GM12878 (cell line): ENCODE measurements around the gene GGT1. TPM values are rescaled to one million over a fixed set of nuclear protein-coding genes. Genes with fewer than 3 reads are reported as not detected.

ENCODE experiments used
- ATAC-seq: fragments of 200-7000 bp; cut with Tn5 transposase; 3 replicates; pipeline ENCODE4 v1.9.1; 2020; ENCODE audit warnings: mild to moderate bottlenecking, moderate library complexity
- BruUV-seq: library from RNA; stranded (reverse); fragments of 400-500 nt; replicated peaks from 2 replicates; lab custom pipeline; 2021; lab: Mats Ljungman, UMichigan
- CTCF ChIA-PET: fragments of 300-600 bp; sonication (Branson Sonifier 250); formaldehyde crosslinking; extraction: SDS; loops from one replicate; lab custom pipeline; 2021; ENCODE audit warnings: inconsistent platforms; lab: Yijun Ruan, JAX
- POLR2A ChIA-PET: fragments of 350-600 bp; formaldehyde crosslinking; extraction: SDS; loops from one replicate; lab custom pipeline; 2021; ENCODE audit warnings: inconsistent platforms; lab: Charles Lee
- RAD21 ChIA-PET: fragments of 300-600 bp; sonication (Branson Sonifier 250); formaldehyde crosslinking; loops from one replicate; lab custom pipeline; 2023; ENCODE audit warnings: antibody characterized with exemption; ENCODE audit not compliant: unreplicated experiment; lab: Charles Lee
- SMC1A ChIA-PET: fragments of 300-600 bp; sonication (Branson Sonifier 250); formaldehyde crosslinking; loops from one replicate; lab custom pipeline; 2023; ENCODE audit not compliant: unreplicated experiment, uncharacterized antibody; lab: Charles Lee
- DNase-seq: peaks from one replicate; pipeline ENCODE4 v3.0.0-alpha.2; 2011; ENCODE audit warnings: low read depth, low spot score
- FAIRE-seq: peaks from 3 replicates; lab custom pipeline; 2011; peaks lifted over from hg19 to GRCh38; lab: Jason Lieb, UNC
- H2AFZ ChIP-seq: 2 replicates; pipeline ENCODE4 v1.6.0; 2011; ENCODE audit warnings: low read depth, low read length, control low read depth; ENCODE audit not compliant: control insufficient read depth
- H3K27ac ChIP-seq: 2 replicates; pipeline ENCODE4 v1.5.1; 2011; ENCODE audit warnings: control low read depth; ENCODE audit not compliant: control insufficient read depth, insufficient read depth
- H3K27me3 ChIP-seq, 2 experiments: replicated peaks in 1 of 2; 2 replicates each; pipeline versions ENCODE4 v1.6.0 to v1.6.1; 2011; ENCODE audit warnings: low read length in 1 of 2; ENCODE audit not compliant: control insufficient read depth in 2 of 2, insufficient read depth in 2 of 2
- H3K36me3 ChIP-seq, 2 experiments: 2 replicates each; pipeline ENCODE4 v1.5.1; 2011; ENCODE audit warnings: low read length in 1 of 2; ENCODE audit not compliant: control insufficient read depth in 2 of 2, insufficient read depth in 2 of 2
- H3K4me1 ChIP-seq: 2 replicates; pipeline ENCODE4 v1.6.1; 2011; ENCODE audit warnings: mild to moderate bottlenecking, low read length, moderate library complexity, mixed read lengths; ENCODE audit not compliant: control insufficient read depth, insufficient read depth
- H3K4me2 ChIP-seq: 2 replicates; pipeline ENCODE4 v1.6.0; 2011; ENCODE audit warnings: control low read depth; ENCODE audit not compliant: control insufficient read depth, insufficient read depth
- H3K4me3 ChIP-seq: fragments of 200-600 bp; sonication (generic); 2 replicates; pipeline ENCODE4 v1.5.1; 2016
- H3K79me2 ChIP-seq: 2 replicates; pipeline ENCODE4 v1.6.0; 2011; ENCODE audit warnings: low read length; ENCODE audit not compliant: control insufficient read depth, insufficient read depth
- H3K9ac ChIP-seq: 2 replicates; pipeline ENCODE4 v1.8.0; 2011; ENCODE audit warnings: low read length, control low read depth, mixed read lengths; ENCODE audit not compliant: control insufficient read depth, insufficient read depth
- H3K9me3 ChIP-seq: replicated peaks from 3 replicates; pipeline ENCODE4 v1.5.1; 2011; ENCODE audit warnings: mild to moderate bottlenecking, low read length; ENCODE audit not compliant: control insufficient read depth, insufficient read depth
- H4K20me1 ChIP-seq: 2 replicates; pipeline ENCODE4 v1.6.0; 2011; ENCODE audit not compliant: control insufficient read depth, insufficient read depth
- GABPA ChIP-seq: IDR thresholded peaks from 2 replicates; pipeline ENCODE4 v1.6.1; 2014; ENCODE audit warnings: antibody characterized with exemption, low read depth, mild to moderate bottlenecking, inconsistent platforms
- IRF3 ChIP-seq: fragments of 450-650 bp; IDR thresholded peaks from 2 replicates; pipeline ENCODE4 v1.6.1; 2014; ENCODE audit warnings: mild to moderate bottlenecking
- RCOR1 ChIP-seq: conservative IDR thresholded peaks from 2 replicates; pipeline ENCODE4 v1.6.1; 2012; ENCODE audit warnings: low read depth, low read length, improper control_type of control experiment
- ZNF207 ChIP-seq: fragments of 450-650 bp; IDR thresholded peaks from 2 replicates; pipeline ENCODE4 v1.6.1; 2014; ENCODE audit warnings: antibody characterized with exemption, mild to moderate bottlenecking, borderline replicate concordance
- WGBS: methylation state at CpG from one replicate; pipeline ENCODE4 v1.1.6; 2016; ENCODE audit warnings: low lambda C conversion rate; ENCODE audit not compliant: insufficient replicate concordance, insufficient coverage; ENCODE audit errors: missing lambda C conversion rate; 5-methylcytosine and 5-hydroxymethylcytosine counted together
- in situ Hi-C: fragments of 300-500 bp; cut with MboI; formaldehyde crosslinking; loops from 9 replicates; pipeline ENCODE4 v1.14.3; 2018; ENCODE audit warnings: mixed read lengths
- intact Hi-C: fragments of 100-400 bp; cut with micrococcal nuclease; formaldehyde crosslinking; loops from one replicate; pipeline ENCODE4 v1.14.2; 2022; ENCODE audit not compliant: unreplicated experiment
- polyA plus RNA-seq, 11 experiments: library from polyadenylated mRNA; depleted of rRNA in 4 of 11; unstranded in 6 of 11; stranded (reverse) in 5 of 11; fragments of >200 nt; fragmentation: Nextera tagmentation in 4 of 11; fragmentation: Illumina TruSeq in 1 of 11; extraction: Ambion mirVana in 4 of 11; extraction: Trizol in 1 of 11; gene quantifications; 1 replicate in 1 of 11; 2 replicates in 10 of 11; pipeline versions ENCODE4 v1.2.1 to v1.2.3, GENCODE V29; 2011 to 2016; ENCODE audit warnings: inconsistent platforms in 2 of 11, missing spikeins in 2 of 11, low read depth in 1 of 11
- total RNA-seq, 4 experiments: library from RNA; depleted of rRNA in 3 of 4; stranded (reverse); fragments of >200 nt in 3 of 4; fragmentation: Illumina TruSeq in 1 of 4; extraction: Trizol in 1 of 4; gene quantifications; 2 replicates each; pipeline versions ENCODE4 v1.2.1 to v1.2.3, GENCODE V29; 2013 to 2021

Gene GGT1
- total and polyA plus RNA-seq, 10 of the 15 experiments (the other 5 are each of a cell fraction or from before 2014, with no cell fraction given) = 0.47 to 26.6 (median 9.1) TPM

- Histone ChIP-seq H2AFZ (no peak overlapping the region), H4K20me1 (no peaks in the 10 kb centered on the region), H3K4me3 (no peak overlapping the region), H3K36me3 (no peaks in the 10 kb centered on the region), H3K9me3 (no peaks in the 10 kb centered on the region), H3K27me3 (no peaks in the 10 kb centered on the region), H3K4me1 (no peaks in the 10 kb centered on the region), H3K79me2 (no peaks in the 10 kb centered on the region), H3K27ac (no peak overlapping the region), H3K4me2 (no peak overlapping the region), H3K9ac (no peak overlapping the region)
- DNase-seq = no peak
- POLR2A ChIA-PET = interaction anchor here (0.6 kb wide), 1 partner anchor 176 kb away, joined by 4 read pairs; no protein-coding TSS in a partner anchor
- intact Hi-C loops = no loop called here
- TF ChIP-seq ZNF207 (no peak), RCOR1 (no peak), GABPA (no peak), IRF3 (no peak)
- no TSS peak for BruUV-seq
- FAIRE-seq = no peak
- ATAC-seq = no peak
- CTCF ChIA-PET = no interaction called here
- RAD21 ChIA-PET = interaction anchor here (0.6 to 0.8 kb wide), 2 partner anchors 11 kb away, joined by 3 read pairs; no protein-coding TSS in a partner anchor
- 83% methylated on average over 12 of the region's 12 CpGs for WGBS
- in situ Hi-C loops = no loop called here
- SMC1A ChIA-PET = no interaction called here
Observed at GRCh38 chr22:24582056-24582814, 20.8 kb upstream of the GGT1 start.
